Measurements from ENCODE around the gene FAT1. TPM values are rescaled to one million over a fixed set of nuclear protein-coding genes. Genes with fewer than 3 reads are reported as not detected.
A peak's percentile ranks its signal among the peaks of the same experiment; 100 is the strongest.

The FAT1 gene
- total and polyA plus RNA-seq, 2 donors (not counting 3 experiments of a cell fraction or from before 2014, with no cell fraction given), result 9.2 to 9.8 TPM

- TF ChIP-seq MYC (IDR thresholded peaks at IDR 0.05; ENCODE audit: low read depth, low read length), result no peak
- TF ChIP-seq POLR2A (IDR thresholded peaks at IDR 0.05; ENCODE audit: low read depth, low read length), result no peak
- TF ChIP-seq JUN (IDR thresholded peaks at IDR 0.05; ENCODE audit: borderline replicate concordance, insufficient read depth, insufficient read length, low read depth), result no peak
- no peak for TF ChIP-seq MAX (IDR thresholded peaks at IDR 0.05; ENCODE audit: insufficient read depth, insufficient read length)
- TF ChIP-seq EZH2 (IDR thresholded peaks at IDR 0.05; ENCODE audit: borderline replicate concordance, low read depth, low read length, severe bottlenecking), result no peak
- TF ChIP-seq, protein P1, sequence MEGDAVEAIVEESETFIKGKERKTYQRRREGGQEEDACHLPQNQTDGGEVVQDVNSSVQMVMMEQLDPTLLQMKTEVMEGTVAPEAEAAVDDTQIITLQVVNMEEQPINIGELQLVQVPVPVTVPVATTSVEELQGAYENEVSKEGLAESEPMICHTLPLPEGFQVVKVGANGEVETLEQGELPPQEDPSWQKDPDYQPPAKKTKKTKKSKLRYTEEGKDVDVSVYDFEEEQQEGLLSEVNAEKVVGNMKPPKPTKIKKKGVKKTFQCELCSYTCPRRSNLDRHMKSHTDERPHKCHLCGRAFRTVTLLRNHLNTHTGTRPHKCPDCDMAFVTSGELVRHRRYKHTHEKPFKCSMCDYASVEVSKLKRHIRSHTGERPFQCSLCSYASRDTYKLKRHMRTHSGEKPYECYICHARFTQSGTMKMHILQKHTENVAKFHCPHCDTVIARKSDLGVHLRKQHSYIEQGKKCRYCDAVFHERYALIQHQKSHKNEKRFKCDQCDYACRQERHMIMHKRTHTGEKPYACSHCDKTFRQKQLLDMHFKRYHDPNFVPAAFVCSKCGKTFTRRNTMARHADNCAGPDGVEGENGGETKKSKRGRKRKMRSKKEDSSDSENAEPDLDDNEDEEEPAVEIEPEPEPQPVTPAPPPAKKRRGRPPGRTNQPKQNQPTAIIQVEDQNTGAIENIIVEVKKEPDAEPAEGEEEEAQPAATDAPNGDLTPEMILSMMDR (IDR thresholded peaks at IDR 0.05; ENCODE audit: extremely low read depth in 1 of 2, insufficient read depth in 1 of 2, low read depth in 1 of 2, low read length in 2 of 2), result peak; percentile 66 to 72
- TF ChIP-seq GATA2 (IDR thresholded peaks at IDR 0.05; ENCODE audit: insufficient read depth, insufficient read length, low read depth, low read length), result no peak
- no peak for TF ChIP-seq POLR2AphosphoS5 (IDR thresholded peaks at IDR 0.05; ENCODE audit: insufficient read depth, low read depth, low read length)
- H3K4me3 ChIP-seq (replicated peaks in 1 of 3; ENCODE audit: insufficient read depth in 1 of 3, low read depth in 1 of 3, low read length in 3 of 3), result no peak overlapping the region
- FAIRE-seq (peak; percentile 82), DNase-seq (ENCODE audit: low read depth, low spot score) (peak; percentile 38)
- H3K9ac ChIP-seq (replicated peaks; ENCODE audit: extremely low read depth, insufficient read depth, low read length), result no peak overlapping the region
- intact Hi-C loops (cut with micrococcal nuclease), result loop anchor here (1.0 kb wide), 3 partner anchors 114 to 519 kb away; no protein-coding TSS in a partner anchor
- BruUV-seq (replicated peaks), result no TSS peak
- ChIA-PET CTCF (interaction anchor here (1.0 to 2.4 kb wide), 5 partner anchors 10 to 549 kb away, joined by 3 to 37 read pairs (median 4); partner anchors contain the start of gene TLR3), POLR2A (no interaction called here)
- H3K79me2 ChIP-seq (ENCODE audit: control insufficient read depth, insufficient read depth, low read length), result no peaks in the 10 kb centered on the region
- no peaks in the 10 kb centered on the region for H3K9me3 ChIP-seq (replicated peaks; ENCODE audit: control insufficient read depth, insufficient read depth, low read length)
- H3K36me3 ChIP-seq (ENCODE audit: control insufficient read depth in 2 of 2, extremely low read depth in 1 of 2, insufficient read depth in 2 of 2, low read length in 2 of 2), result no peaks in the 10 kb centered on the region
- no peak overlapping the region for H3K4me2 ChIP-seq (ENCODE audit: insufficient read depth, low read length)
- H3K27me3 ChIP-seq (ENCODE audit: control insufficient read depth in 2 of 2, insufficient read depth in 2 of 2, low read length in 2 of 2), result no peaks in the 10 kb centered on the region
- H3K27ac ChIP-seq (ENCODE audit: insufficient read depth, low read depth, low read length), result no peak overlapping the region
- dilution Hi-C loops (cut with MboI; ENCODE audit: extremely low pct_ligation_motif_present, low sequenced_read_pairs), result no loop called here
- no peaks in the 10 kb centered on the region for H4K20me1 ChIP-seq (replicated peaks; ENCODE audit: control insufficient read depth, extremely low read depth, insufficient read depth, low read length)
- H2AFZ ChIP-seq (ENCODE audit: low read depth, low read length), result no peak overlapping the region
- no peaks in the 10 kb centered on the region for H3K4me1 ChIP-seq (ENCODE audit: control insufficient read depth, extremely low read depth, insufficient read depth, low read length)
- no peaks in the 10 kb centered on the region for H3K9me1 ChIP-seq (replicated peaks; ENCODE audit: control insufficient read depth, extremely low read depth, insufficient read depth, low read length)
Measured at GRCh38 chr4:186587416-186588018, 136.1 kb downstream of the FAT1 start.
